ENCODE measurements around the gene TUBA3E.
"Not testable (repeated sequence)": the region's sequence is repeated elsewhere in the genome, so short reads cannot be mapped to it uniquely, and the experiment has no call there.

TUBA3E gene

DNA sequence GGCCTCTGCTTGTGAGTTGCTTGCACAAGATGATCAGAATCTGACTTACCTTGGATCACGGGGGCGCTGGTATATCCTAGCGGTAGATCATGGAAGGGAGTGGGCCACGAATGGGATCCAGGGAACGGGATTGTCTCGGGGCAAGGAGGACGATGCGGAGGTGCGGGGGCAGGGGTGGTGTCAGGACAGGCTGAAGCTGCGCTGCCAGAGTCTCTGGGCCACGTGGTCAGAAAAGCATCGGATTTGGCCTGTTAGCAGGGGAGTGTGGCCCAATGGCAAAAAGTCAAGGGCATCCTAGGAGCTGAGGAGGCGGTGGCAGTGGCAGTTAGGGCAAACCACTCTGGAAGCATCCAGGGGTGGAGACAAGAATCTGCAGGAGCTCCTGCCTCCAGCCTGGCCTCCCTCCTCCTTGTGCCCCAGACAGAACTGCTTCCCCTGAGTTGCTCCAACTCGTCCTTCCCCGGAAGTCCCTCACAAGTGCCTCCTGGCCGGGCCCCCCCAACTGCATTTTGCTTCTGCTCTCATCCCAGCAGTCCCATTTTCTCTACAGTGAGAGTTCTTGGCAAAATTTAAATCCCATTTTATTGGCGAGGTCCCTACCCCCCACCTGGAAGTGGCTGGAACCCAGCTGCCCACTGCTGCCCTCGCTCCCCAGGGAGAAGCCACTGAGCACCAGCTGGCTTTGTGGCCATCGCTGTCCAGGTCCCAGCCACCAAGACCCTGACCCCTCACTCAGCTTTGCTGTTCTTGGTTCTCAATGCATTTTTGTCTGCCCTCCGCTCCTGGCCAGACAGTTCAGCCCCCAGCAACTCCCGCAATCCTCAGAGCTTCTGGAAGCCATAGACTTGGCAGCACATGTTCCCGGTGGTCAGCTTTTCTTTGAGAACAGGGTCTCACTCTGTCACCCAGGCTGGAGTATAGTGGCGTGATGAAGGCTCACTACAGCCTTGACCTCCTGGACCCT, 47.8 kb downstream of the TUBA3E start:
- DNase-seq (ENCODE audit: insufficient read length, low spot score) (no peak), FAIRE-seq (no peak)

- FAIRE-seq, result not testable (repeated sequence)
These were observed 49.7 kb downstream of the TUBA3E start for GRCh38 chr2:130148515-130148914.

GRCh38 chr2:130145006-130145414, 53.2 kb downstream of the TUBA3E start, which contains the start of gene CCDC74B:
TSS of gene CCDC74B (minus strand) at chr2:130145112. CDS start at chr2:130144996, 116 bp downstream.
- DNase-seq (ENCODE audit: insufficient read length, low spot score); FAIRE-seq: not testable (repeated sequence)

More at GRCh38 chr2:130148515-130148914, 49.7 kb downstream of the TUBA3E start:
- not testable (repeated sequence) for DNase-seq (ENCODE audit: insufficient read length, low spot score)

DNA sequence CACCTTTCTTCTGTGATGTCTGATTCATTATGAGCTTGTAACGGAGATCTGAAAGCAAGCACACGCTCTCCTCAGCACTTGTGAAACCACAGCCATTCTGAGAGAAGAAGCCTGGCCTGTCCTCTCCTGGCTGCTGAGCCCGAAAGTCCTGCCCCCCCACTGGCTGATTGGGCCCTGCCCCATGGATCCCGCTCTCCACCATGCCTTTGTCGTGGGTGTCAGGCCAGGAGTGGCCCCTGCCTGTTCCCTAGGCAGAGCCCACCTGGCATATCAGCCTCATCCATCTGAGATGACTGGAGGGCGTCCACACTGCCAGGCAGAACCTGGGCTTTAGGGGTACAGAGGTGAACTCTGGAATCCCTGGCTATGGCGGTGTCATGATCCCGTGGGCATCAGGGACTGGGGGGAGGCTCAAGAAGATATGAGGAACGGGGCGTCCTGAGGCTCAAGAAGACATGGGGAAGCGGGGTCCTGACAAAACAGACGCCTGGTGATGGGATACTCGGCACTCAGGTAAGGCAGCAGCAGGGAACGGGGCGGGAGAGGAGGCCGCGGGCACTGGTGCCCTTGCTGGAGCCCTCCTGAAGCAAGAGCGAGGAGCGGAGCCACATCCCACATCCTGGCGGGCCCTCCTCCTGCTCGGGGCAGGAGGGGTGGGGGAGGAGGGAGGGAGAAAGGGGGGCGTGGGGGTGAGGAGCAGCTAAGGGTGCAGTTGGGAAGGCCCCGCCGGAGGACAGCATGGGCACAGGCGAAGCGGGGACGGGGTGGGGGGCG, 54.8 kb downstream of the TUBA3E start:
- not testable (repeated sequence) for FAIRE-seq; DNase-seq (ENCODE audit: insufficient read length, low spot score)

GRCh38 chr2:130142396-130143265, 55.6 kb downstream of the TUBA3E start:
- DNase-seq (ENCODE audit: insufficient read length, low spot score); FAIRE-seq: not testable (repeated sequence)
